GDM1 (cell line): ENCODE measurements around the gene STK17B.
A peak's percentile ranks its signal among the peaks of the same experiment; 100 is the strongest.

ENCODE experiments used
- DNase-seq: peaks from one replicate; lab custom pipeline; 2025; lab: John Stamatoyannopoulos, UW

Gene STK17B

GRCh38 chr2:196155575-196155974 is 15.8 kb downstream of the STK17B start:
- no peak for DNase-seq

- no peak for DNase-seq
Observed at GRCh38 chr2:196153480-196153879, 17.9 kb downstream of the STK17B start.

- DNase-seq, result peak; percentile 32
Observed at GRCh38 chr2:196149948-196150347, 21.4 kb downstream of the STK17B start.

- no peak for DNase-seq
Observed at GRCh38 chr2:196148736-196149135, 22.6 kb downstream of the STK17B start.

- DNase-seq, result no peak
Observed at GRCh38 chr2:196145256-196145655, 26.1 kb downstream of the STK17B start.

- DNase-seq, result no peak
Observed at GRCh38 chr2:196144513-196145126, 26.8 kb downstream of the STK17B start.

DNA sequence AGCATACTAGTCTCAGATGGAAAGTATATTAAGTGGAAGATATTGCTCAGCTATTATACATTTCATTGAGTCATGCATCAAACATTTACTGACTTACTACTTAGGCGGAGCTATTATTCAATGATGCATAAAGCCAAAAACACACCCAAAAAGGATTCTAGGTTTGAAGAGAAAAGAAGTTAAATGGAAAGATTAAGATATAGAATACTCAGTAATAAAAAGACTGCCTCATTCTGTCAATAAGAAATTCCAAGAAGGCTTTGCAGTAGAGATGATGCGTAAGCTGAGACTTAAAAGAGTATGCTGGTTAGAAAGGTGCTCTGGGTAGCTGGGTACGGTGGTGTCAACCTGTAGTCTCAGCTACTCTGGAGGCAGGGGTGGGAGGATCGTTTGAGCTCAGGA is 27.6 kb downstream of the STK17B start:
- no peak for DNase-seq

DNA sequence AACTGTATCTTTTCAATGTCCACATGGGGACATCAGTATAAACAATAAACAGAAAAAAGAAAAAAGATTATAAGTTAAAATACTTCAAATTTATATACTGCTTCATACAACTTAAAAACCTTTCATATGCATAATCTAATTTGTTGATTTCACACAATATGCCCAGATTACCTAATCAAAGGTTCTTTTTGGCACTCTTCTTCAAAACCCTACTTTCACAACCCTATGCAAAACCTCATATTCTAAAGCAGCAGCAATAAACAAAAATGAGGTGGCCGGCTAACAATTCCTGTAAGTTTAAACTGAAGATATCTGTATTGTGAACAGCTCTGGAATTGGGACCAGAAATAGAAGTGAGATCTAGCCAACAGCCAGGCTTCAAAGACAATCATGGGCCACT is 28.6 kb downstream of the STK17B start:
- no peak for DNase-seq

DNA sequence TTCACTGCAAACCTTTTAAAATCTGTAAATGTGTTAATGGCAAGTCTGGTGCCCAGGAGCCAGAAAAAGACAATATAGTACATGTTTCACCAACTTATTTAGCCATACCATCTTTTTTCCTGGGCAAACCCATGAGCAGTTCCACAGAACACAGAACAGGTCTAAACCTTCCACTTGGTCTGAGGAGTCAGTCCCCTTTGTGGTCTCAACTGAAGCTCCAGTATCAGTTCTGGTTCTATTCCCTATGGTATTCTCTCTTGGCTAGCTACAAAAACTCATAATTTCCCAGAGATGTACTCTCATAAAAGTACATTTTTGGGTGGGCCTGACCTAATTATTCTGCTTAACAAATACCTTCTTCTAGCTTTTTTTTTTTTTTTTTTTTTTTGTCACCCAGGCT is 31.2 kb downstream of the STK17B start:
- DNase-seq, result no peak

DNA sequence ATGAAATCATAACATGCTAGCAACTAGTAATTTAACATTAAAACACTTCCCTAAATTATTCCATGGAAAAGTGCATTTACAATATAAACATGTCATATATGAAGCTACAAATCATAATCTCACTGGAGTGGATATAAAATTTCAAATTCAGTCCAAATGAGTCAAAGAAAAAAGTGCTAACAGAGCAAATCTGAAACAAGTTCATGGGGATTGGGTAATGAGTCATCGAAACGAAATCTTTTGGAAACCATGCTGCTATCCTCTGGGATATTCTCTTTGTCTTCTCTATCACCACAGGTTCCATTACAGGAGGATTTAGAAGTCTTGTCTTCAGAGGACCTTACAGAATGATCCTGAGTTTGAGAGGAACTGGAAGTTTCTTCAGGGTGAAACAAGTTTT is 34.1 kb downstream of the STK17B start:
- DNase-seq, result no peak

- DNase-seq, result no peak
Observed at GRCh38 chr2:196136151-196136550, 35.2 kb downstream of the STK17B start.

GRCh38 chr2:196131949-196132925 is 39.1 kb downstream of the STK17B start:
- no peak for DNase-seq

- DNase-seq, result peak; percentile 66
Observed at GRCh38 chr2:196131384-196131937, 39.9 kb downstream of the STK17B start.

GRCh38 chr2:196130039-196130825 is 41.1 kb downstream of the STK17B start:
- no peak for DNase-seq

DNA sequence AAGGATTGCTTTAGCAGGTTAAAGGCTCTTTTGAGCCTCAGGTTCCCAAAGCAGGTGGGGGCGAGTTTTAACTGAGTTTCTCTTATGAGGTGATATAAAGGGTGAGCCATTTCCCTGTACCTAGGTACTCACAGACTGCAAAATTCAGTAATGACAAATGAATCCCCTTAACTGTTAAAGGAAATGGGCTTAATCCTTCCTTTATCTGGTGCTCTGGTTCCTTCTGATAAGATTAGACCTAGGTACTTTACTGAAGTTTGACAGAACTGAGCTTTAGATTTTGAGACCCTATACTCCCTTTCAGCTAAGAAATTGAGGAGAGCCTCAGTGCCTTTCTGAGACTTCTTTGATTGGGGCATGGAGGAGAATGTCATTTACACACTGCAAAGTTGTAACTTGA is 42.6 kb downstream of the STK17B start:
- DNase-seq, result no peak

GRCh38 chr2:196125596-196125995 is 45.8 kb downstream of the STK17B start:
- DNase-seq, result no peak

- no peak for DNase-seq
Observed at GRCh38 chr2:196123679-196124373, 47.6 kb downstream of the STK17B start.

DNA sequence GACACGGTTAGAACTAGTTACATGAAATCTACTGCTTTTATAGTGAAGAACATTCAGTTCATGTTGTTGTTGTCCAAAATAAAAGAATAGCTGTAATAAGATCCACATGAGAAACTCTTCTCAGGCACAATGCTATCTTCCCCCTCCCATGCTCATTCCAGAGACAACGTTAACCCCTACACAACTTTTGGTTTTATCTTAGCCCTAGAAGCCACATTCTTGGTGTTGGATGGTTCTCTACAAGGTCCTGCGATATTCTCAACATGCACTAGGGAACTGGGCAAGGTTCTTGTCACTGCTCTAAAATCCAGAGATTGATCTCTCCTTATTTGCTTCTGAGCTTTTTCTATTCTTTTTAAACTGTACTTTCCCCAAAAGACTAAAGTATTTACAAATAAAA is 51.5 kb downstream of the STK17B start:
- no peak for DNase-seq

DNA sequence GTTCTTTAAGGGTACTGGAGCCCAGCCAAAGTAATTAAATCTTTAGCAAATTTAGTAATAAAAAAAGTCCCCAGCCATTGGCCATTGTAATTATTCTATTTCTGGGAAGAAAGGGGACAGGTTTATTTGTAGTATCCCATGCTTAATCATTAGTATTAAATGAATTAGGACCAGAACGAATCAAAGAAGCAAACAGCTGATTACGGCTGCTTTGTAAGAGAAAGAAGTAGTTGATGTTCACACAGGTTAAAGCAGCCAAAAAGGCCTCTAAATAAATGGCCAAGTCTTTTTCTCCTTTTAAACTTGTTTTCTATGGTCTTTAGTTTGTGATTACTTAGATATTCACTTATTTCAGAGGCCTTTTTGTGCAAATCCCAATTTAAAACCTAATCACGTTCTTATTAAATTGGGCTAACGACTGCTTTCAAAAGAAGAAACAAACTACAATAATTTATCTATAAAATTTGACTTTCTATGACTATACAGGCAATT is 54.1 kb downstream of the STK17B start:
- DNase-seq, result no peak

DNA sequence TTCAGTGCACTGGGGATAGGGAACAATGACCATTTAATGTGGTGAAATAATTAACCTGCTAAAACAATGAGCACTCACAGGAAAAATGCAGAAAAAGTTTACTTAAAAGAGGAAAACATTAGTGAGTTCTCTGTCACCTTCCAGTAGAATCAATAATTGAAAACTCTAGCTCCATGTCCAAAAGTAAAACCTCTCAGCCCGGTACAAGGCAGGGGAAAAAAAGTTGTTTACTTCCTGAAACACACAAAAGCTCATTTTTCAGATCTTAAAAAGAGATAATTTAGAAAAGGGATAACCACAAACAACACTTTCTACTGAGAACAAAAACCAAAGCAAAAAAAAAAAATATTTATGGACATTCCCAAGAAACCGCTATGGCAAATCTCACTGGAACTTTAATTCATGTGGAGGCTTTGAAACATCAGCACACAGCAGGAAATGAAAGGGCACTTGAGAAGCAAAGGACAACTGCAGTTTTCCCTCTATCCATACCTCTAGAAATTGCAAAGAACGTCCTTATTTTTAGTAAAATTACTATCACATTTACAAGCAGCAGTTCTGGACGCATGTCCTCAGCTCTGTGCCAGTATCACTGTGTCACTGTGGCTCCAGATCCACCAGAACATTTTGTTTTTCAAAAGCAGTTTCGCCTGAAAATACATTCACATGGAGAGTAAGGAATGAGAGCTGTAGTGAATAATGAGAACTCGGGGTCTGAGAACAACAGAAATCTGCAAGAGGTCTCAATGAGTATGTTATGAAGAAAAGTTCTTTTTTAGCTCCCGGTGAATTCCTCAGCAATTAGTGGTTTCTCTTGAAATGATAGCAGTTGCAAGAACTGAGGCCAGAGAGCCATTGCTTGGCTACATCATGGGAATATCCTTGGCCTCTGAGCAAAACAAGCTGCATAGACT is 58.1 kb downstream of the STK17B start:
- no peak for DNase-seq
